ENCODE measurements around the gene AFF2. TPM values are rescaled to one million over a fixed set of nuclear protein-coding genes. Genes with fewer than 3 reads are reported as not detected.
"Not testable (repeated sequence)": the region's sequence is repeated elsewhere in the genome, so short reads cannot be mapped to it uniquely, and the experiment has no call there.

AFF2 gene
- total RNA-seq, 1 donor from 2014 or later = 36.0 TPM

- DNase-seq (ENCODE audit: low spot score) = no peak
Observed at GRCh38 chrX:148633218-148633908, 132.9 kb downstream of the AFF2 start.

DNA sequence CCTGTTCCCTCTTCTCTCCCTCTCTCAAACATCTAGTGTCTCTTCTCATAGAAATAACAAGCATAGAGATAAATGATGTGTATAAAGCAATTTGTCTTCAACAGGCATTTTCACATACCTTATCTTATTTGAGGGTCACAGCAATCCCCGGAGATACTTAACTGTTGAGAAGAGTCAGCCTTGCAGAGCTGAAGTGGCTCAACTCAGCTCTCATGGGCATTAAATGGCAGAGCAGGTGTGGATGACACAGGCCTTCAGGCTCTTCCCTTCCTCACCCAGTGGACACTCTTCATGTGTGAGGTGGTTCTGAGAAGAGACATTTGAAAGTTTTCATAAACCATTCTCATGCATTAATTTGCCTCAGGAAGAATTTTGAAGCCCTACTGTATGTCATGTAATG is 134.2 kb downstream of the AFF2 start:
- DNase-seq (ENCODE audit: low spot score) = no peak

DNA sequence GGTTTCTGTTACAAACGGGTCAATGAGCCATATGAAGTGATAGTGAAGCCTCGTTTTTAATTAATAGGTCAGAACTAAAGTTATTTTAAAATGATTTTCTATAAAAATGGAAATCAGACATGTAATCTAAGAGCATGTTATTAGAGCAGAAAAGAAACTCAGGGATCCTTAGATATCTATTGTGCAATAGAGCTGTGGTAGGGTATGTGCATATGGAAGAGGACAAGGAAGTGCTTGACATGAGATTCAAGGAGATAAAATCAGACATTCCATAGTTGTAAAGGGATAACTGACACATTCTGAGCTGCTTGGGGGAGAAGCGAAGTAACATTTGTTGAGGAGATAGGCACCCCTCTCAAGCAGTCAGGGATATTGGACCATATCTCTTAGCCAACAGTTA is 143.0 kb downstream of the AFF2 start:
- no peak for DNase-seq (ENCODE audit: low spot score)

- DNase-seq (ENCODE audit: low spot score) = no peak
Observed at GRCh38 chrX:148647651-148648050, 147.2 kb downstream of the AFF2 start.

GRCh38 chrX:148649145-148649795 is 148.9 kb downstream of the AFF2 start:
- no peak for DNase-seq (ENCODE audit: low spot score)

DNA sequence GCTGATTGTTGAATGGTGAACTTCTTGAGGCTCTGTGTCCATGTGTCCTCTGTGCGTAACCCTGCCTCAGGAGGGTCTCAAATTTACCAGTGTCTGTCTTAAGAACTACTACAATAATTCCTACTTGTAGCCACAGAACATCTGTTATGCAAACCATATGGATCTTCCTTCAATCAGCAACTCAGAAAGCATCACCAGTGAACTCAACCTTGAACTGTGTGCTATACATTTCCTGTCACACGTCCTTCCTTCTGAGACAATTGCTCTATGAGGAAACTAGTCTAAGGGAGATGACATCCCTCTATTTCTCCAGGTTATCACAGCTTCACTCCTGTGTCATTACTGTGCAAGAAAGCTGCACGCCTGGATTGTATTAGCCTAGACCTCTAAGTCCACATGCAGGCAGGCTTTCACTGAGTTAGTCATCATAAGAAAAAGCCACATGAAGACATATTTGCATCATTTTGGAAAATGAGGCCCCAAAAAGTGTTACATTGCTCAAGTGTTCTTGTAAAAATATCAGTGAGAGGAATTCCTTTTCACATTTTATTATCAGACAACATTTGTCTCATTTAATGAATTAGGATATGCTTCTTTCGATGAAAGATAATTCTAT is 157.8 kb downstream of the AFF2 start:
- no peak for DNase-seq (ENCODE audit: low spot score)

GRCh38 chrX:148659481-148659880 is 159.1 kb downstream of the AFF2 start:
- no peak for DNase-seq (ENCODE audit: low spot score)

GRCh38 chrX:148661035-148661434 is 160.6 kb downstream of the AFF2 start:
- no peak for DNase-seq (ENCODE audit: low spot score)

DNA sequence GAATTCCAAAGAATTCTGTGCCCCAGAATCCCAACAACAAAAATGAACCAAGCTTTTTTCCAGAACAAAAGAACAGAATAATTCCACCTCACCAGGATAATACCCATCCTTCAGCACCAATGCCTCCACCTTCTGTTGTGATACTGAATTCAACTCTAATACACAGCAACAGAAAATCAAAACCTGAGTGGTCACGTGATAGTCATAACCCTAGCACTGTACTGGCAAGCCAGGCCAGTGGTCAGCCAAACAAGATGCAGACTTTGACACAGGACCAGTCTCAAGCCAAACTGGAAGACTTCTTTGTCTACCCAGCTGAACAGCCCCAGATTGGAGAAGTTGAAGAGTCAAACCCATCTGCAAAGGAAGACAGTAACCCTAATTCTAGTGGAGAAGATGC is 161.6 kb downstream of the AFF2 start:
- no peak for DNase-seq (ENCODE audit: low spot score)

- no peak for DNase-seq (ENCODE audit: low spot score)
Observed at GRCh38 chrX:148664171-148664570, 163.8 kb downstream of the AFF2 start.

DNA sequence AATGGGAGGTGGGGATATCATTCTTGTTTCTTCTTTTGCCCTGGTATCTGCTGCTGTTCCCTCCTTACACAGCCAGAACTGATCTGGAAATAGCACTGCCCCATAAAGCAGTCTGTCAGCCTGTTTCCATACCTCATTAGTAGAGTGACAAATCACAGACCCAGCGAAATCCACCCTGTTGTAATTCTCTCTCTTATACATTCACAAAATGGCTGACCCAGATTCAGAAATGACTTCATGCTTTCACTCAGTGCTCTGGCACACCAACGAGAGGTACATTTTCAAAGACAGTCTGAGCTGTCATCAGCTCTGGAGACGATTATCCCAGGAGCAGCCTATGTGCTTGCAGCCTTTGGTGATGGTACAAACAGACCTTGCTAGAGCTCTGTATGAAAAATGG is 164.6 kb downstream of the AFF2 start:
- DNase-seq (ENCODE audit: low spot score) = no peak

DNA sequence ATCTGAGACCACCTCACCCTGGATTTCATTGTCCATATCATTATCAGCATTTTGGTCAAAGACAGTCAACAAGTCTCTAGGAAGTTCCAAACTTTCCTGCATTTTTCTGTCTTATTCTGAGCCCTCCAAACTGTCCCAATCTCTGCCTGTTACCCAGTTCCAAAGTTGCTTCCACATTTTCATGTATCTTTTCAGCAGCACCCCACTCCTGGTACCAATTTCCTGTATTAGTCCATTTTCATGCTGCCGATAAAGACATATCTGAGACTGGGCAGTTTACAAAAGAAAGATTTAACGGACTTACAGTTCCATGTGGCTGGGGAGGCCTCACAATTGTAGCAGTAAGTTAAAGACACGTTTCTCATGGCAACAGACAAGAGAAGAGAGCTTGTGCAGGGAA is 168.8 kb downstream of the AFF2 start:
- not testable (repeated sequence) for DNase-seq (ENCODE audit: low spot score)

- DNase-seq (ENCODE audit: low spot score) = no peak
Observed at GRCh38 chrX:148670277-148670676, 169.9 kb downstream of the AFF2 start.

DNA sequence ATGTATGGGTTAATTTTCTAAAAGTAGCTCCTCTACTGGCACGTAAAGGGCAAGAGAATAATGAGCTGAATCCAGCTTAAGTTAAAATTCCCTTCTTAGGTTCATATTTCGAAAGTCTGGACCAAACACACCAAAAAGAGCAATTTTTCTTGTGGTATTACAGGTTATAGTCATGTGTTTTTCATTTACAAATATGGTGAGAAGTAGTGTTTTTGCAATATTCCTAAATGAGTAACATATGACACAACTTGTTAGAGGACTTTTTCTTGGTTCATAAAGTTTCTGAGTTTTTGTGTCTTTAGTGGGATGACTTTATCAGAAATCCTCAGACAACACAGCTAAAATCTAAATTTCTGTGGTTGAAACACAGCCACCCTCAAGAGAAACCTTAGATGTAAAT is 172.1 kb downstream of the AFF2 start:
- DNase-seq (ENCODE audit: low spot score) = no peak

DNA sequence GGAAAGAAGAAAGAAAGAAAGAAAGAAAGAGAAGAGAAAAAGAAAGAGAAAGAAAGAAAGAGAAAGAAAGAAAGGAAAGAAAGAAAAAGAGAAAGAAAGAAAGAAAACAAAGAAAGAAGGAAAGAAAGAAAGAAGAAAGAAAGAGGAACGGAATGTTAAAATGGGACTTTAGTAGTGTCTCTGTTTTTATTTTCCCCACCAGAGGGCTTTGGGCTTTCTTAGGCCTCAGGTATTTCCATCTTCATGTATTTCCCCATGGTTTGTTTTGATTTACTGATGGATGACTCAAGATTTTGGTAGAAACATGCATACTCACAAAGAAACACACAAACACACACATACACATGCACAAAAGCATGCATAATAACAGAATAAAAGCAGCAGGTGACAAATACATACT is 181.2 kb downstream of the AFF2 start:
- DNase-seq (ENCODE audit: low spot score) = no peak

DNA sequence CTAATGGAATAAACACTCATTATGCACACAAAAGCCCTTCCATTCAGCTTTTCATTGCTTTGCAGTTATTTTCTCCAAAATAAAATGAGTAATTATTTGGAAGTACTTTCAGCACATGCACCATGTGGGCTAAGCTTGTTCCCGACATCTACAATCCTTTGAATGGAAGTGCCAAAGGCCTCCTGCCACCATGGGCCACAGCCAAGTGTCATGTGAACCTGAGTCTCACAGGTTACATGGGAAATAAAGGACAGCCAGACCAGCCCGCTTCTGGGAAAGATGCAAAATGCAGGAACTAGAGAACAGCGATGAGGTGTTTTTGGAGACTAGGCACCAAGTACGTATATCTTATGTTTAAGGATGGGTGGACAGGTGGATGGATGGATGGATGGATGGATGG is 181.8 kb downstream of the AFF2 start:
- no peak for DNase-seq (ENCODE audit: low spot score)

DNA sequence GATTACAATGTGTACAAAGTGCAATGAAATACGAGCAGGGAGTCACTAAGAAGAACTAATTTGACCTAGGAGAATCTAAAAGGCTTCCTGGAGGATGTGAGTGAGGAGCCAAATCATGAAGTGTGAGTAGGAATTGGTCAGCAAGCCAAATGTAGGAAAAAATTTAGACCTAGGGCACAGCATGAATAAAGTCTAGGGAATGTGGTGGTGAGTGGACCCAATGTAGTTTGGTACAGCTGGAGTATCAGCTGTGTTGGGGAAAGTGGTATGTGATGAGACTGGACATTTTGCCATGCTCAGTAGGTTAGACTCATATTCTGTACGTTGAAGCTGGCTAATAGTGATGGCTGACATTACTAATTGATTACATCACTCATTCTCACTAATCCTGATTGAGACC is 191.0 kb downstream of the AFF2 start:
- no peak for DNase-seq (ENCODE audit: low spot score)

DNA sequence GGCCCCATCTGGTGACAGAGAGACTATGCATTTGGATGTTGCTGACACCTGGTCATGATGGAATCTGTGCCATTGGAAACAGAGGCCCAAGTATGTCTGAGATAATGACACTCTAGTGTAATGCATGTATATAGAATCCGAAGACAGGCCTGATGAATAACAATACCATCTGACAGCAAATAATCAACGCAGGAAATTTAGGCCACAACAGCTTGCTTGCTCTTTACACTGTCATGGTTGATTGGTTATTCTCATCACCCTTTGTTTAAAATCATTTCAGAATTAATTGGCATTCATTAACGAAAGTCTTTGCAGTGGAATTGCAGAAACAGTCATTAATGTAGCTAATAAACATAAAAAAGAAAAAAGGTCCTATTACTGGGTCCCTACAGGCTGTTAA is 194.8 kb downstream of the AFF2 start:
- DNase-seq (ENCODE audit: low spot score) = no peak

- no peak for DNase-seq (ENCODE audit: low spot score)
Observed at GRCh38 chrX:148698221-148698620, 197.8 kb downstream of the AFF2 start.

- DNase-seq (ENCODE audit: low spot score) = no peak
Observed at GRCh38 chrX:148700021-148700420, 199.6 kb downstream of the AFF2 start.

- no peak for DNase-seq (ENCODE audit: low spot score)
Observed at GRCh38 chrX:148713981-148714380, 213.6 kb downstream of the AFF2 start.

GRCh38 chrX:148715361-148715760 is 214.9 kb downstream of the AFF2 start:
- DNase-seq (ENCODE audit: low spot score) = no peak

DNA sequence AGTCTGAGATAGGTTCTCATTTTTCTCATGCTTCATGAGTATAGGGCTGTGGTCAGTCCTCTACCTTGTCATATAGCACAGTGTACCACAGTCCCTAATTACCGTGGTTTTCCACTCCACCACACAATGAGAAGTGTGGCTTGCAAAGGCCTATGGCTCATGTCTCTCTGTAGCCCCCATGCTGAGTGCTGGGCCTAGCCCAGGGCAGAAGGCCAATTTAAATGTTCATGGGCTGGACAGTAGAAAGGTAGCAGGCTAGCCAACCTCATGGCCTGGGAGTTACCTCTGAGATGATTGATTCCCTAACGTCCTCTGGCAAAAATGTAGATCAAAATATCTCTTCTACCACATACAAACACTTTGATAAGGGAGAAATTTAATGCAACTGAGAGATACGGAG is 222.5 kb downstream of the AFF2 start:
- DNase-seq (ENCODE audit: low spot score) = no peak
